GM19193 (cell line): Measurements from ENCODE around the gene SCO1.

Experiments used
- POLR2A ChIP-seq: IDR thresholded peaks from 4 replicates; pipeline ENCODE4 v1.6.1; 2011; ENCODE audit not compliant: insufficient read depth, insufficient read length; ENCODE audit errors: extremely low read depth

Gene SCO1

DNA sequence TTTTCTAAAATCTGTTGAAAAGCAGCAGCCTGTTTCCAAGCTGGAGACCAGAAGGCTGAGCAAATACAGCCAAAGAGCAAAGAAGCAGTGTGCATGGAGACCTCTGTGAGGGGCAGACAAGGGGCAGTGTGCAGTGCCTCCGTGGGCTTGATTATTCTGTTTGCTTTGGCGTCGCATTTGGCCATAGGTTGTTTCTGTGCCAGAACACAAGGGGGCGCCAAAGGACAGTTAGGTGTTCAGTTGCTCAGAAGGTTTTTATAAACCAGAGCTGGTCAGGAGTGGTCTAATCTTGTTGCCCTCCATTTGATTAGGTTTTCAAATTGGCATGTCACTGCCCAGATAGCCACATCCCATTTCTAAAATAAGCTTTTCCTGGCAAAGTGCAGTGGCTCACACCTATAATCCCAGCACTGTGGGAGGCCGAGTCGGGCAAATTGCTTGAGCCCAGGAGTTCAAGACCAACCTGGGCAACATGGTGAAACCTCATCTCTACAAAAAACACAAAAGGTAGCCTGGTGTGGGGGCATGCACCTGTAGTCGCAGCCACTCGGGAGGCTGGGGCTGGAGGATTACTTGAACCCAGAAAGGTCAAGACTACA lies 50.8 kb downstream of the SCO1 start:
- no peak for TF ChIP-seq POLR2A

DNA sequence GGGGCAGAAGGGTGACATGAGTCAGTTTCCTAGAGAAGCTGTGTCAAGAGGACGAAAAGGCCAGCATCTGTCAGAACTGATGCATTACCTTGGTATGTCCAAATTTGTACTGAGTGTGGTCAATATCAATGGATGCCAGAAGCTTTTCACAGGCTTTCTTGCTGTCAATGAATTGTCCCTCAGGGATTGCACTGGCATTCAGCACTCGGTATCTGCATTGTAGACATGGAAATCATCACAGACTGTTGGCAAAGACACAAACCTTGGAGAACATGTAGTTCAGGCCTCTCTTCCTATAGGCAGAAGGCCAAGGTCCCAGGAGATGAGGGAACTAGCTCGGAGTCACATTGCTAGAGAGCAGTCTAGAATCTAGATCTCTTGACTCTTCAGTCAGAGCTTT lies 56.9 kb downstream of the SCO1 start:
- TF ChIP-seq POLR2A = no peak

DNA sequence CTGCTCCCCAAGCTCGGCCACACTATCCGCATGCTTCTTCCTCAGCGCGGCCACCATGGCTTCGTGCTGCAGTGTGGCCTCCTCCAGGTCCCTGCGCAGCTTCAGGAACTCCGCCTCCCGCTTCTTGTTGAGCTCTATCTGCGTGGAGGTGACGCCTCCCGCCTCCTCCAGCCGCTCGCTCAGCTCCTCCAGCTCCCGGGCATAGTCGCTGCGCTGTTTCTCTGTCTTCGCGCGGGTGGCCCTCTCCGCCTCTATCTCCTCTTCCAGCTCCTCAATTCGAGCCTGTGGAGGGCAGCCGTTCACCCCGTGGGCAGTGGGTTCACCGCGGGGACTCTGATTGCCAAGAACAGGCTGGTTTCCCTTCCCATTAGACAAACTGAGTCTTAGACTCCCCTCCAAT lies 59.2 kb downstream of the SCO1 start:
- no peak for TF ChIP-seq POLR2A

DNA sequence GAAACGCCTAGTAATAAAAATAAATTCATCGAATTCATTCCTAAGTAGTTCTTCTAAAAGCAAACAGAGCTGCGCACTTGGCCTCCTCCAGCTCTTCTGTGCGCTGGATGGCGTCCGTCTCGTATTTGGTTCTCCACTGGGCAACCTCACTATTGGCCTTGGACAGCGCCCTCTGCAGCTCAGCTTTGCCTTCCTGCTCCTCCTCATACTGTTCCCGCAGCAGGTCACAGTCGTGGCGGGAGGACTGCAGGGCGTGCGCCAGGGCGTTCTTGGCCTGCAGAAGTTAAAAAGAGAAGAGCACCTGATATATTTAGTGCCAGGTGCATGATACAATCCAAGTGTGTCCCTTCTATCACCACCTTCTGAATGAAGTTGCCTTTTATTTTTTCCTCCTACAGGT lies 62.0 kb downstream of the SCO1 start:
- no peak for TF ChIP-seq POLR2A

DNA sequence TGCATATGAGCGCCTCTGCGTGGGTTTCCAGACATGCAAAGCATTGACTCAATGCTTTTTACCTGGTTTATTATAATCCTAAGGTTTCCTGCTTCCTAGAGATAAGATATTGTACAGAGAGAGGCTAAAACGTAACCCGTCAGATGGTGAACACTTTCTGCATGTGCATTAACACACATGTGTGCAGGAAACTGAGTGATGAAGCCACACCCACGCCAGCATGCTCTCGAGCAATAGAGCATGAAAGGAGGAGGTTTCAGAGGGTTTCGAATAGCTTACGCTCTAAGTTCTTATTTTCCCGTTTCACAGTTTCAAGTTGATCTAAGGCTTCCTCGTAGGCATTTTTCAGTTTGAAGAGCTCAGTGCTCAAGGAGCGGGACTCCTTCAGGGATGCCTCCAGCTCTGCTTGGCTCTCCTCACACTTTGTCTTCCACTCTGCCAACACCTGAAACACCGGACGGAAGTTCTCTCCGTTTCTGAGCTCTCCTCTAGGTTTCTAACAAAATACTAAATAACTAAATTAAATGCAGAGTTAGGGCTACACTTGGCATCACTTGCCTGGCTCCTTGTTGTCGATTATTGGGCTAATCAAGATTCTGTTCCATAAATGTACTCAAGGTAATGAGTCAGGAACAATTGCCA lies 63.5 kb downstream of the SCO1 start:
- TF ChIP-seq POLR2A = no peak

DNA sequence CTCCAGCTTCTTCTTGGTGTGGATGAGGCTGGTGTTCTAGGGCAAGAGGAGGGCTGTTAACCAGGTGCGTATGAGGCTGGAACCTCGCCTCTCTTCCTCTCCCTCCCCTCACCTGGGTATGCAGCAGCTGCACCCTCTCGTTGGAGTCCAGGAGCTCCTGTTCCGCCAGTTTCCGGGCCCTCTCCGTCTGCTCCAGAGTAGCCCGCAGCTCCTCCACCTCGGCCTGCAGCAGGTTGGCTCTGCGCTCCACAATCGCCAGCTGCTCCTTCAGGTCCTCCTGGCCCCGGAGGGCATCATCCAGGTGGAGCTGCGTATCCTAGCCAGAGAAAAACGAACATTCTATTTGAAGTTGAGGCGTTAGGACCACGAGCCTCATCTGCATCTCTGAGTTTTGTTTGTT lies 65.6 kb downstream of the SCO1 start:
- TF ChIP-seq POLR2A = no peak

DNA sequence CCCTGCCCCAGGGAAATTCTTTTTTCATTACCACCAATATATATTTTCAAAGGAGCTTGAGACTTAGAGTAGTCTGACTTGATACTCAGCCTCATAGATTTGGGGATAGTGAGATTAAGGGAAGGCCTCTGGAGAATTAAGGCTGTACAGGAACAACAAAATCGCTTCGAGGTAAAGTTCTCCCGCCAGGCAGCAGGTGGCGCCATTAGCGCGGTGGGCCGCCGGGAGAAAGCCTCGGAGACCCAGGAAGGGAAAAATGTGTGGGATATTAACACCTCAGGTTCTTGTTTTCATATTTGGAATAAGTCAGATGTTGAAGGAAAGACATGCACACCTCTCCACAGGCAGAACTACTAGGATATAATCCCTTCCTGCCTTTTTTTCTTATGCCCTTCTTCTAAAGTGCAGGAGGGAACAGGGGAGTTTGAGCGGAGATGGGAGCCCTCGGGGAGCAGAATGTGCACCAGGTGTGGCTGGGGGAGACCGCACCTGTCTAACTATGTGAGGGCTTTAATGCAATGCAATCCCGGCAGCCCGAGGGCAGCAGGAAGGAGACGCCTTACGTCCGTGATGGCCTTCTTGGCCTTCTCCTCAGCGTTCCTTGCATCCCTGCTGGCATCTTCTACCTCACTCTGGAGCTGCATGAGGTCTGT lies 66.2 kb downstream of the SCO1 start:
- no peak for TF ChIP-seq POLR2A

DNA sequence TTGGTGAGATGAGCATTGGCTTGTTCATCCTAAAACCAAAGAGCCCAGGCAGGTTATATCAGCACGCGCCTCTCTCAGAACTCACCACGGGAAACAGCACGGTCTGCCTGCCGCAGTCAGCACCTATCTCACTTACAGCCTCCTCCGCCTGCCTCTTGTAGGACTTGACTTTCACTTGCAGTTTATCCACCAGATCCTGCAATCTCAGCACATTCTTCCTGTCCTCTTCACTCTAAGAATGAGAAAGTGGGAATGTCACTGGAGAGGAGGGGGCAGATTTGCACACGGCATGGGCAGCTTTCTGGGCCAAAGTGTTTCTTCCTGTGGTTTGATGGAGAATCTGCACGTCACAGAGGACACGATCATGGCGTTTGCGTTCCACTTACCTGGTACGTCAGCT lies 67.6 kb downstream of the SCO1 start:
- no peak for TF ChIP-seq POLR2A

DNA sequence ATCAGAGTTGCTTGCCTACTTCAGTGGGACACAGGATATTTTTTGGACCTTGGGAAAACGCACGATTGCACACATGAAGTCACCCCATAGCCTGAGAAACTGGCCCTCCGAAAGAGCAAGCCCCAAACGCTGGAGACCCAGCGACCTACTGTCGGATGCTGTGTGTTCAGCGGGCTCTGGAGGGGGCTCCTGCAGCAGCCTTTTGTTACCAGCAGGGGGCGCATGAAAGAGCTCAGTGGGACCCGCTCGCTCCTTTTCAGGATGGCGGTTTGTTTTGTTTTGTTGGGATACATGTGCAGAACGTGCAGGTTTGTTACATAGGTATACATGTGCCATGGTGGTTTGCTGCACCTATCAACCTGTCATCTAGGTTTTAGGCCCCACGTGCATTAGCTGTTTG lies 68.6 kb downstream of the SCO1 start:
- TF ChIP-seq POLR2A = no peak

DNA sequence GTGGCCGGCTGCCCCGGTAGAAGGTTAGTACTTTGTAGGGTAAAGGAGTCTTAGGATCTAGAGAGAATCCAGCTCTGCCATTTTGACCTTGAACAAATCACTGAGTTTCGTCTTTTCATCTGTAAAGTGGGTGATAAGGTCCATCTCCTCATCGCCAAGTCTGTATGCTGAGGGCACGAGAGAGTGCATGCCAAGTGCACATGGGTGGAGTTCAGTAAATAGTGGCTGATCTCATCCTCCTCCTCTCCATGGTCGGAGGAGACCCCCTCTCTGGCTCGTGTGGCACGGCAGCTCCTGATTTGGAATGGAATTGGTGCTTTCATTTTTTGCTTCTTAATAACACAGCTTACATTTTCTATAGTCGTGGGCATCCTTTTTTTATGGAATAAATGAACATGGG lies 70.9 kb downstream of the SCO1 start:
- no peak for TF ChIP-seq POLR2A

DNA sequence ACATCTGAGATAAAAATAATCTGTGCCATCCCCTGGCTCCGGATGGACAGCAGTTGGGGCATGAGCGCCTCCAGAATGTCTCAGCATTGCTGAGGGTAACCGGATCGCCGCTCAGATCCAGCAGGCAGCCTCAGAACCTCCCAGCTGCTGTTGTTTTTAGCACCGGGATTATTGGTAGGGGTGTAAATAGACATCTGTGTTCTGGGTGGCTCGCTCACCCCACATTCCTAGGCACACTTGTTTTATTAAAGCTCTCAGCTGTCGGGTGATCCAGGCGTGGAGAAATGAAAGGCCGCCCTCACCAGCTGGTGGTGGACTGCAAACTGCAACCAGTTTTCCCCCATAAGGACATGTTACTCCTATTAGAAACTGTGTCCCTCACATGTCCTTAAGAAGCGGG lies 72.4 kb downstream of the SCO1 start:
- TF ChIP-seq POLR2A = no peak

DNA sequence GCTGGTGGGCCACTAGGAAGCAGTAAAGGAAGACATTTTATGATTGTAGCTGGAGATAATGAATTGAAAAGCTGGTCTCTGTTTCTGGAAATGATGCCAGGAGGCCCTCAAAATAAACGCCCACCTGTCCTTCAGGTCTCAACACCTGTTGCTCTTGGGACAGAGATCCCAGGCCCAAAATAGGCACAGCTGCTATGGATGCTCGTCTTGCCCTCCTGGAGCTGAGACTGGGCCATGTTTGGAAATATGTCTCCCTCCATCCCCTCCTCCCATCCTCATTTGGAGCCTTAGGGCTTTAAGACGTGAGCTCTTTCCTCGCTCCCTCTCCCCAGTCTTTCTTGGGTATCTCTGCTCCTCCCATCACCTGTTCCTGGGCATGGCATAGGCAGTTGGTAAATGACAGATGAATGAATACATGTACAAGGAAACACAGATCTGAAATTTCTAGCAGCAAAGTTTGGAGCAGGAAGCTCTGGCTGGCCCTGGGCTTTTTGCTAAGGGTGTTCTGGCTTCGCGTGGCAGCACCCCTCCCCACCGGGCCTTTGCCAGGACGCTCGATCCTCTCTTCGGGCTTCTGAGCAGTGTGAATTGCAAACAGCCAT lies 73.5 kb downstream of the SCO1 start:
- no peak for TF ChIP-seq POLR2A

DNA sequence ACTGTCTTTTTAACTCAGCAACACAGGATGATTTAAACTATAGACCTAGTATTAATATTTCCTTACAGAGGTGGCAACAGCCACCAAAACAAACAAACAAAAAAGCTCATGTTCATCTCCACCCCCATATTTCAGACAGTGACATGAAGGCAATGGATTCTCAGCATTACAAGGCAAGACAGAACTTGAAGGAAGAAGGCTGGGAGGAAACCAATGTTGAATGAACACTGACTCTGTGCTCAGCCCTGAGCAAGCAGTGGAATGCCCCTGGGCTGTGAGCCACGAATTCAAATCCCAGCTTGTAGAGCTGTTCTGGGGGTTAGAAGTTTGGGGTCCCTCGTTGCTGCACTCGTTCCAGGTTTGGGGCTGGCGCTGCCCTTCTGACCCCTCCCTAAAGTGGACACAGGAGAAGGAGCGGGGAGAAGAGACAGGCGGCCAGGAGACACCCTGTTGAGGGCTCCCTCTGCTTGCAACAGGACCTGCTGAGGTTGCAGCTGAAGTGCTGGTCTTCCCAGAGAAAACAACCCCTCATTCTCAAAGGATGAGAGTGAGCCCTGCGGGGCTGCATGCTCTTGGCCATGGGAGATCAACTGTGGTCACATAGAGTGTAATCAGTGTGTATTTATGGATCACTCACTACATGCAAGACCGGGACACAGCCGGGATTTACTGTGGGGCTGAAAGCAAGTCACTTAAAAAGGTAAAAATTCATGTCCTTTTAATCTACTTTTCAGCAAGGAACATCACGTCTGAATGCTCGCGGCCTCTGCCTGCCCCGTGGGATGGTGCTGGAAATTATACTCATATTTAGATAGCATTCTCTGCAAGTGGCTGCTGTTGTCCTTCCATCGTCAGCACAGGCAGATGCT lies 74.5 kb downstream of the SCO1 start:
- TF ChIP-seq POLR2A = no peak
